HepG2 (cell line): ENCODE results near the gene U2AF2.

ENCODE experiments used
- ARHGAP35 ChIP-seq: sonication (generic); formaldehyde crosslinking; IDR thresholded peaks from 2 replicates; pipeline ENCODE4 v1.9.0; 2022; ENCODE audit warnings: mild to moderate bottlenecking, inconsistent platforms, moderate library complexity, missing genetic modification reagents, borderline replicate concordance
- FOXA1 ChIP-seq, 2 experiments: fragments of 450-650 bp in 1 of 2; sonication (generic) in 1 of 2; formaldehyde crosslinking in 1 of 2; IDR thresholded peaks; 2 replicates each; pipeline versions ENCODE4 v1.4.0 to v1.6.1; 2016 to 2020; ENCODE audit warnings: missing genetic modification reagents in 1 of 2
- ZFYVE20 ChIP-seq: sonication (generic); formaldehyde crosslinking; IDR thresholded peaks from 2 replicates; pipeline ENCODE4 v1.8.0; 2023; ENCODE audit warnings: low read depth, mild to moderate bottlenecking, moderate library complexity, missing genetic modification reagents, borderline replicate concordance

- no peak for TF ChIP-seq FOXA1 (IDR thresholded peaks at IDR 0.05)
- TF ChIP-seq FOXA1 (CRISPR knock-in tag; IDR thresholded peaks at IDR 0.05) = no peak
- TF ChIP-seq ZFYVE20 (CRISPR knock-in tag) = no peak
- no peak for TF ChIP-seq ARHGAP35 (CRISPR knock-in tag)
These were observed 30.9 kb downstream of the U2AF2 start for GRCh38 chr19:55685776-55686175.
